CD4-positive, alpha-beta T cell treated with Interleukin-17A for 1 hour (primary cell): ENCODE data around the gene ULK4.
"Not testable (repeated sequence)": the region's sequence is repeated elsewhere in the genome, so short reads cannot be mapped to it uniquely, and the experiment has no call there.

Source experiments
- DNase-seq: peaks from one replicate; pipeline ENCODE4 v3.0.0-alpha.2; 2020

ULK4 gene

DNA sequence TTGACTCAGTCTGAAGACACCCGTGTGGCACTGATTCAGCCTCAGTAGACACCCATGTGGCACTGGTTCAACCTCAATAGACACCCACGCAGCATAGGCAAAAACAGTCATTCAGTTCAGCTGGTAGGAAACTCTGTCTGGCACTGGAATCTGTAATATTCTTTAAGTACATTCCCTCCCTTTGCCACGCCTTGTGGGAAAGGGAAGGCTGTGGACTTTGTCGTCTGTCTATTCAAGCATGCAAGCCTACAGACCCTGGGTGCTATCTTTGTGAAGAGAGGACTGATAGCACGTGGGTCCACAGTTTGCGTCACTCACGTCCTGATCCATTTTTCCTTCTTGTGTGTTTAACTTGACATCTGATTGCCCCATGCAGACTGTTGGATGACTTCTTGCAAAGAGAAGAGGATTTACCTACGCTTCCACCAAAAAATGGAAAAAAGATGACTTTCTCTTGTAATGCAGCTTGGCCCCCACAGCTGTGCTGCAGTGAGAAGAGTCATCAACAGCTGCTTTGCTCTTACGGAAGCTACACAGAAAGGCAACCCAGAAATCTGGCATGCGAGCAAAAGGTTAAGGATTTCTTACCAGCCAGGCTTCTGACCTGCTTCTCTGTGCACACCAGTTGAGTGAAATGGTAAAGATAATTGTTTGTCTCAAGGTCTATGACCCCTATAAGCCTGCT lies 278.1 kb downstream of the ULK4 start:
- DNase-seq: no peak

DNA sequence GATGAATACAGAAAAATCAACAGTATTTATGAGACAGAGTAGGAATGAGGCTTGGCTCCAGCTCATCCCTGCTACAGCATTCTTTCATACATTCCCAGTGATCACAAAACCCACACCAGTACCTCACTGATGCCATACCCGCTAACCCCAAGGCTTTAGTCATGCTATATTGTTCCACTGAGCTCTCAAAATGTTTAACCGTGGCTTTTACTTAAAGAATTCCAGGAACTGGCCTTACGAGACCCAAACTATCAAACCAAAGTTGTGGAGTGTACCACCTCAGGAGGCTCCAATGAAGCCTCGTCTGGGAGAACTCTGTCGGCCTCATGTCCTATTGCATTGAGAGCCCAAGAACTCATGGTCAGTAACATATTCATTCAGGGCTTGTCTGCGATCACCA lies 278.9 kb downstream of the ULK4 start:
- no peak for DNase-seq

DNA sequence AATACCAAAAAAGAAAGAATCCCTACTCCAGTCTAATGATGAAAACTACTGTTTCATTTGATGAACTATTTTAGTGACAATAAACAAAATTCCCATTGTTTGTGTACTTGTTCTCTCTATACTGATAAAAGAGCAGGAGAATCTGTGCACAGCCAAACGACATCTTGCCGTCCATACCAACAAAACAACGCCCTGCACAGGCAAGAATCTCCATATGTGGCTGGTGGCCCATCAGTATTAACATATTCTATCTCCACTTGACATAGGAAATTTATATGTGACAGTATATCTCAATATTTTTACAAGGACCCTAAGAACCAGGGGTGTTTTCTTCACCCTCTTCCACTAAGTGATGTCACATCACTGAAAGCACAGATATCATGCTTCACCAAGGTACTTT lies 279.5 kb downstream of the ULK4 start:
- DNase-seq: no peak

DNA sequence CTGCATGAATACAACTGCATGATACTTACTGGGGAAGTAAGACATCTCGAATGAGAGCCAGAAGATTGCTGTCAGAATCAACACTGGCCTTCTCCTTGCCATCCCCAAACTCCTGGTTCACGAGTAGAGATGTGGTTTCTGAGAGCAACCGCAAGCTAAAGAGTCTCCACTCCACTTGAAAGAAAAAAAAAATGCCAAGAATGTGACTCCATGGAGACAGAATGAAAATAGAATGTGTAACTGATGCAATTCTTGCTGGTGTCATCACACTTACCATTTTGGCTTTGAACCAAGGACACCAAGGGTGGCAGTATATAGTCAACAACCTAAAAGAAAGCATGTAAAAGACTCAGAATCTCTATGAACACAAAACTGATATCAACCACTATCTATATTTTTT lies 280.4 kb downstream of the ULK4 start:
- no peak for DNase-seq

DNA sequence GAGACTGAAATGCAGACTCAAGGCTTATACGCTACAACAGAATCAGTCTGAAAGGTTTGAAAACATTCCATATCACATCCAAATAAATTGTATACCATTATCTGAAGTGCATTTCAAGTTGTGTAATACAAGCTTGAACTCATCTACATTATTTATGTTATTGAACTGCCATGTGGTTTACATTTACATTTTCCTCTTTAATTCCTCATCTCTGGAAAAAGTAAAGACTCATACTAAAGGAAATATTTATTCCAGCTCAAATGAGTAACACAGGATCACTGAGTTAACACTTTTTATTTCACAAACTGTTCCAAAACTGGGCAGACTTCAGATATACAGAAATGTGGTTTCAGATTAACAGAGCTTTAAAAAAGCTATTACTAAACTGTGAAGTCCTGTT lies 282.5 kb downstream of the ULK4 start:
- DNase-seq: no peak

DNA sequence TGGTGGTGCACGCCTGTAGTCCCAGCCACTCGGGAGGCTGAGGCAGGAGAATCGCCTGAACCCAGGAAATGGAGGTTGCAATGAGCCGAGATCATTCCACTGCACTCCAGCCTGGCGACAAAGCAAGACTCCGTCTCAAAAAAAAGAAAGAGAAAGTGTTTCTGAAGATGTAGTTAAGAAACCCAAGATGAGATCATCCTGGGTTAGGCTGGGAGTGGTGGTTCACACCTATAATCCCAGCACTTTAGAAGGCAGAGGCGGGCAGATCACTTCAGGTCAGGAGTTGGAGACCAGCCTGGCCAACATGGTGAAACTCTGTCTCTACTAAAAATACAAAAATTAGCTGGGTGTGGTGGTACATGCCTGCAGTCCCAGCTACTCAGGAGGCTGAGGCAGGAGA lies 286.8 kb downstream of the ULK4 start:
- DNase-seq: not testable (repeated sequence)

DNA sequence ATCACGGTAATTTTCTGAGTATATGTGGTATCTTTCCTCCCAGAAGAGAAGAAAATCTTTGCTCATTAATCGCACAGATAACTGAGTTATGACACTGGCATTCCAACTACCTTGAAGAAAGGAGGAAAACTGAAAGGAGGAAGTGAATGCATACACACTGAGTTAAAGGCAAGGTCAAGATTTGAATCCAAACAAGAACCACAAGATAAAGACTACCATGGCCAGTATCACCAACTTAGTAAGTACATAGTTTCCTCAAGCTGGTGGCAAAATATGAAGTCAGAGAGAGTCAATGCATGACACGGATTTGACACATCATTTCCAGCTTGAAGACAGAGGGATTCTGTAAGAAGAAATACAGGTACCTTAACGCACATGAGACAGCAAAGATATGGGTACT lies 287.5 kb downstream of the ULK4 start:
- no peak for DNase-seq

DNA sequence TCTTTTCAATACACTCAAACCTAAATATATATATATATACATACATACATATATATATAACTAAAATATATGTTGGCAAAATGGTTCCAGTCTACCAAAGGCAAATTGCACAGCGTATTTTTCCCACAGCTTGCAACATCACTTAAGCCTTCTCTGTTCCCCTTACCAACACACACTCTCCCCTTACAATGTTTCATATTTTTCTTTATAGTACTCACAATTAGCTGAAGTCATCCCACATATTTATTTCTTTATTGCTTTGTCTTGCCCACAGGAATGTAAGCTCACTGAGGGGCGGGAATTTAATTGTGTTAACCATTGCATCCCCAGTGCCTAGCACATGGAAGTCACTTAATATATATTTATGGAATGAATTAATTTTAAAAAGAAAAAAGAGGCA lies 288.3 kb downstream of the ULK4 start:
- DNase-seq: no peak

DNA sequence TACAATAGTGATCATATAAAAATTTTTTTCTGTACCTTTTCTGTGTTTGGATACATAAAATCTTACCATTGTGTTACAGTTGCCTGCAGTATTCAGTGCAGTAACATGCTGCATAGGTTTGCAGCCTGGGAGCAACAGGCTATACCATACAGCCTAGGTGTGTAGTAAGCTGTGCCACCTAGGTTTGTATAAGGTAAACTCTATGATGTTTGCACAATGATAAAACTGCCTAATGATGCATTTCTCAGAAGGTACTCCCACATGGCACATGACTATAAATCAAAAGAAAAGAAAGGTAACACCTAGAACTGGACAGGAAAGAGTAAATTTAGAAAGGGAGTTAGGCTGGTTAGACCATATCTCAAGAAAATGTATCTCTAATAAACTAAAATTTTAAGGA lies 293.5 kb downstream of the ULK4 start:
- DNase-seq: no peak

DNA sequence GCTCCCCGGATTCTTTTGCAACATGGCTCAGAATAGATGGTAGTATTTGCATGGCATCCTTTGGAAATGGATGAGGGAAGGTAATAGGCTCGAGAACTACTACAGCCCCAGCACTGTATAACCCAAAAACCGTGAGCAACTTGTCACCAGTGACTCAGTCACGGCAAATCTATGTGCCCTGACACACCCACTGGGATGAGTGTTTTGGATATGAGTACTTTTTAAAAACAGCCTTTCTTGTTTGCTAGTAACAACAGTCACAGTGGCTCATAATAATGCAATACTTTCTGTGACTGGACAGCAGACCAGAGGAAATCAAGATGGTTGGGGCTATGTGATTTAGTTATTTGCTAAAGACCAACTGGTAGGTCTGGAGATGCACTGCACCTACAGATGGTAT lies 299.6 kb downstream of the ULK4 start:
- no peak for DNase-seq

DNA sequence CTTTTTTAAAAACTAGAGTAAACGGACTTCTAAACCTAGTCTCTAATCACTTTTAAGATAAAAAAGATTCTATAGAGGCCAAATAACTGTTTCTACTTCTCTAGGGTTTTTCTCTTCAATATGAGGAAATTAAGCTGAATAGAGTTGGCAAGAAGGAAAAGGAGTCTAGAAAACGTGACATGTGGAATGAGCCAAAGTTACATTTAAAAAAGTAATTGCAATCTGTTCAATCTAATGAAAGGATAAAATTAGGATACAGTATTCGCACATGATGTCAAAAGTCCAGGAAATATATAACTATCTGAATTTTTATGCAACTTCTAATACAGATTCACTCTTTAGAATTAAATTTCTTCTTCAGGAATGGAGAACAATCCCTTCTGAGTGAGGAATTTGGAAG lies 300.1 kb downstream of the ULK4 start:
- no peak for DNase-seq

DNA sequence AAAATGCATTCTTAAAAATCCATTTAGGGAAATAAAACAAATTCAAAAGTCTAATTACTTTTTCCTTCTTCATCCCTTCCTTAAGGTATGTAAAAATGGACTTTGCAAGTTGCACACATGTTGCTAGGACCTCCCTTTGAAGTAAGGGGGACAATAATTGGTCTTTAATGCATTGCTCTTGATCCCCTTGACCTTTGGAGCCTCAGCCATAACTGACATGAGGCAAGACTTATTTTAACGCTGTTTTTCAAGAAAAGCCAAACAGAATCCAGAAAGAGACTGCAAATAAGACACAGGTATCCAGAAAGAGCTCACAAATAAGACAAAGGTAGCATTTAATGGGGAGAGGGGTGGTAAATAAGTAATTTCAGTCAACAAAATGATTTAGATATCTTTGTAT lies 301.4 kb downstream of the ULK4 start:
- no peak for DNase-seq

DNA sequence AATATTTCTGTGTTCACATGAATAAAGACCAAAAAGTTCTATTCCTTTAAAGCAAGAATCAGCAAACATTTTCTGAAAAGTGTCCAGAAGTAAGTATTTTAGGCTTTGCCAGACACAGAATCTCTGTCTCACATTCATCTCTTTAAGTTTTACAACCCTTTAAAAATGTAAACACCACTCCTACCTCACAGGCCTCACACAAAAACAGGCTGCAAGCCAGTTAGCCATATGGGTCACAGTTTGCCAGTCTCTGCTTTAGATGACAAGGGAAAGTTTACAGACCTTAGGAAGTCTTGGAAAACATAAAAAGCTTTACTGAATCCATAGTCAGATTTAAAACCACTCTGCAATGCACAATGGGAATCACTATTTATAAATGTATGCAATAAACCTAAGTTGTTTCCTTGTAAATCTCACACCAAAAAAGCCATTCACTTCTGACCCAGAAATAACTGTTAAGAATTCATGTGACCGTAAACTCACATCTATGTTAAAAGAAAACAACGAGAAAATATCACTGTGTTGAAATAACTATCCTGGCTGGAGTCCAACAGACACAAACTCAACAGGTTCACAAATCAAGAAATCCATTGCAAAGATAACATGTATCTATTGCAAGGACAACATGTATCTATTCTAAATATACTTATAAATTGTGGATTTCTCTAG lies 308.2 kb downstream of the ULK4 start:
- DNase-seq: no peak

DNA sequence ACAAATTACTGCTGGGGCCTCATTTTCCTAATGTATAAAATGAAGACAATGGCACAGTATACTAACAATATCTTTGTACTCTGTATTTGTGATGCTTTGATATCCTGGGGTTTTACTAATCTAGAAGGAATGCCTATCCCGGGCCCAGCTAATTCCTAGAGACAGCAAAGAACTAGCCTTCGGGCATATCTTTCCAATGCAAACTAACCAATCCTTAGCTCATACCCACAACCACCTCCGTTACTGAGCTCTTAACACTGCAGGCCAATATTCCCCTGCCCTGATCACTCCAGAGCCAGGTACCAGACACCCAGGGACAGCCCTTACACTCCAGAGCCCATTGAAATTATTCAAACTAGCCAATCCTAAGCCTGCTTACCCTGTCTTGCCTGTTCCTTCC lies 309.0 kb downstream of the ULK4 start:
- no peak for DNase-seq

DNA sequence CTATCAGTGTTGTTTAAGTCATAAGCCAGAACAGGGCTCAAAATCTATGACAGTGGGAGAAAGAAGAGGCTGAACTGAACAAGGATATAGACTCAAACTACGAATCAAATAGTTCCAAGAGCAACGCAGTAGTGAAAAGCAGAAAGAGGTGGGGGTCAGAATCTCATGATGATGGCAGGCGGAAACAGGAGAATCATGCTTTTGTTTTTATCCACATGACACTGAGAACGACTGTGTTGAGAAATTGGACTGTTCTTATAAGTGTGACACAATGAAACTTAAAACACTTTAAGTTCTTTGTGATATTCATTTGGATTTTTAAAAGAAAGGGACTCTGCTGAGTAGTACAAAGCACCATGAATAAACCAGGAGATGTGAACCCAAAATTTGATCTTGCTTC lies 309.4 kb downstream of the ULK4 start:
- no peak for DNase-seq

DNA sequence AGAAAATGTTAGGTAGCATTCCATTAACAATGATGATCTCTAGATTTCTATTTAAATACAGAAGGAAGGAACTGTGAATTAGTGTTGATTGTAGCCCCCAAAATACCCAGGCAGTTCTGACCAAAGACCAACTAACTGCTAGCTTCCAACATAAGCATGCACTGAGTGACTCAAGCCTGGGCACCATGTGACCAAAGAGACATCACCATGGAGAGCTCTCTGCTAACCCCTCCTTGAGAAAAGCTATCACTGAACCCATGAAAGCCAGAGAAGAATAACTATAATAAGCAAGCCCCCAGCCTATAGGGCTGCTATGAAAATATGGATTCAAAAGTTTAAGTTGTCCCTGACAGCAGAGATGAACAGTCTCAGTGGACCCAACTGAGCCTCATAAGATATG lies 310.2 kb downstream of the ULK4 start:
- no peak for DNase-seq

DNA sequence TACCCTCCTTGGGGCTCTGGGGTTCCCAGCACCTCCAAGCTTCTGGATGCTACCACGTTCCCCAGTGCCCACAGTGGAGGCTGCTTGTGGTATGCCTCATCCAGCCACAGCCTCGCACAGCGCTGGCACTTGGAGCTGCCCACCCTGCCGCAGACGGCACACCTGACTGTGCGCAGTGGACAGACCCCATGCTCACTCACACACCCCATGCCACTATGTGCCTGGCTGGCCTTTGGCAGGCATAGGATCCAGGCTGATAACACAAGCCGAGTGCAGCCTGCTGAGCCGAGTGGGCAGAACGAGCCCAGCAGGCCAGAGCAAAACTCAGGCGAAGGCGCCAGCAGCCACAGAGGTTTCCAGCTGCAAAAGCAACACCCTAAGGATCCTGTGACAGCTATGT lies 311.5 kb downstream of the ULK4 start:
- no peak for DNase-seq

DNA sequence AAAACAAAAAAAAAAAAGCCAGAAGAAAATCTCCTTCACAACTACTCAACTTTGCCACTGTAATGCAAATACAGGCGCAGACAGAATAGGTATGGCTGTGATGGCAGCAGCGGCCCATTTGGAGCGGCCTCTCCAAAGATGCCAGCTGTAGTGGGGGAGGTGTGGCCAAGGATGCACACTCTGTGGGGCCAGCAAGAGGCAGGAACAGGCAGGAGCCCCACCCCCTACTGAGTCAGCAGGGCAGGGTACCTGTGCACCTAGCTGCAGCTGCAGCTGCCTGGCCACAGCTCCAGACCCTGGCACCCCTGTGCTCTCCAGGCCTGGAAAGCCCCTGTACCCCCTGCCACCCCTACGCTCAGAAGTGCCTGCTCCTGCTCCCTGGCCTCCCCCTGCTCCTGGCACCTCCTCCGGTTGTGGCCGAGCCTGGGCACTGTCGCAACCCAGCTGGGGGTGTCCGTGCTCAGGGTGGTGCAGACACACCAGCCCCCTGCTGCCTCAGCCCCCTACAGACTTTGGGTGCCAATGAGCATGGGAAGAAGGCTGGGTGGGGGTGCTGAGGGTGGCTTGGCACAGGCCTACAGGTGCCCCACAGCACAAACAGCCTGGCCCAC lies 312.7 kb downstream of the ULK4 start:
- DNase-seq: no peak

DNA sequence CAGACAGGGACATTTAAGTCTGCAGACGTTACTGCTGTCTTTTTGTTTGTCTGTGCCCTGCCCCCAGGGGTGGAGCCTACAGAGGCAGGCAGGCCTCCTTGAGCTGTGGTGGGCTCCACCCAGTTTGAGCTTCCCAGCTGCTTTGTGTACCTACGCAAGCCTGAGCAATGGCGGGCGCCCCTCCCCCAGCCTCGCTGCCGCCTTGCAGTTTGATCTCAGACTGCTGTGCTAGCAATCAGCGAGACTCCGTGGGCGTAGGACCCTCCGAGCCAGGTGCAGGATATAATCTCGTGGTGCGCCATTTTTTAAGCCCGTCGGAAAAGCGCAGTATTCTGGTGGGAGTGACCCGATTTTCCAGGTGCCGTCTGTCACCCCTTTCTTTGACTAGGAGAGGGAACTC lies 314.2 kb downstream of the ULK4 start:
- DNase-seq: not testable (repeated sequence)

DNA sequence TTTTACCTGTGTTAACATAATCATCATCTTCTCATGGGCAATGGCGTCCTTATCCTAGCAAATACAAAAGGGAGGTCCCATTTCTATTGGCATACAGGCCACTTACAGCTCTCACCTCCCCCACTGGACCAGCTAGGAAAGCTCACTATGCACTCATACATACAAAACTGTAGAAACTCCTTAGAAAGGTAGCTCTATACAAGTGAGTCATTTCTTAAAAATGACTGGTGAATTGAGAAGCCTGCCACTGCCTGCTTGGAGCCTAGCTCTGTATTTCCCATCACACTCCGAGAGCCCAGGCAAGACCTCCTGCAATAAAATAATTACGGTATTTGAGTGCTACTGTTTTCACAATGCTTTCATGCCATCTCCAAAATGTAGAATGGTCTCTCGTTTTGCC lies 321.8 kb downstream of the ULK4 start:
- no peak for DNase-seq

DNA sequence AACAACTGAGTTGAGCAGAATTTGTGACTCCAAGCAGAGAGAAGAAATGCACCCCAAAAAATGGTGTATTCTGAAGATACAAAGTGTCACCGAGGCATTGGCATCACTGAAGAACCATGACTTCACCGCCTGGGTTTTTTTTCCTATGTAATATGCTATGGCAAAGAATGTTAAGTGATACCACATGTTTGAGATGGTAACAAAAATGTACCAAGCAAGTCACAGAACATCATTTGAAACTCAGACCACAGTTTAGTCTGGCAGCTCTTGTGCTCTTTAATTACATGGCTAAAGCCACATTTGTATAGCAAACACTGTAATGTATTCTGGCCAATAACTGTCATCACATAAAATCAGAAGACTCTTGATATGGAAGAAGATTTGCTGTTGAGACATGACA lies 323.5 kb downstream of the ULK4 start:
- no peak for DNase-seq

DNA sequence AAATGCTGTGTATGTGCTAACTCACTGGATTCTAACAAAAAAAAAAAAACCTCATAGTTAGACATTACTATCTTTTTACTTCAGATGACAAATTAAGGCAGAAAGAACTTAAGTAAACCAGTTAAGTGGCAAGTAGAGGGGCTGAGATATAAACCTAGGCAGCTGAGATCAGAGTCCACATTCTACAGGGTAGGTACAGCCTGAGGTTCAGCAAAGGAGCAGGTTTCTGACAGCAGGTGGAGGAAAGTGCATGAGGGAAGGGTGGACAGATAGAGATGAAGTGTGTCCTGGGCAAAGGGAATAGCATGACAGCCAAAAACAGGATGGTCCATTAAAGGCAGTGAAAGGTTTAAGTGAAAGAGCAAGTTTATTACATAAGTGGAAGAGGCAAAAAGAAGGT lies 329.2 kb downstream of the ULK4 start:
- DNase-seq: no peak

DNA sequence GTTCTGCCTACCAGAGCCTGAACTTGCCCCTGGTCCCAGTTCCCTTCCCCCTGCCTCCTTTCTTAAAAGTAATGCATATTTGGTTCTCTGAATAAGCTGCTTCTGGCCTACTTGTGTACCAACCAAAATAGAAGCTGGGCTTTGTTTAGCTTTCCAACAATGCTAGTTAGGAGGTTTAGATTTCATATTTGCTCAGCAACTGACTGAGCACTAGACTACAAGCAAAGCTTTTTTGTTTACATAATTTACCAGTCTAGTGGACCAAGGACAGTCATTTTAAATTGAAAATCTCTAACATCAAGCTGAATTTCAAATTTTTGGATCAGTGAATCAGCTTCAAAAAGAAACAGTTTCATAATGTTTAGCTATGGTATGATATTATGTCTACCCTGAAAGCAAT lies 331.2 kb downstream of the ULK4 start:
- DNase-seq: no peak

DNA sequence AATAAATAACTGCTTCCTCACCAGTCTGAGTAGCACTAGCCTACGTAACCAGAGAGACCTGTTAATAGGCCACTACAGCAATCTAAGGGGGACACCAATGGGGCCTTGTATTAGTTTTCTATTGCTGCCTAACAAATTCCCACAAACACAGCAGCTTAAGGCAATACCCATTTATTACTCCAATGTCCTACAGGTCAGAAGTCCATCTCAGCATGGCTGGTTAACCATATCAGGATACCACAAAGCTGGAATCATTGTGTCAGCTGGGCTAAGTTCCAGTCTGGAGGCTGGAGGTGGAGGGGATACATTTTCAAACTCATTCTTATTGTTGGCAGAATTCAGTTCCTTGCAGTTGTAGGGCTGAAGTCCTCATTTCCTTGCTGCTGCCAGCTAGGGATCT lies 331.9 kb downstream of the ULK4 start:
- DNase-seq: no peak

DNA sequence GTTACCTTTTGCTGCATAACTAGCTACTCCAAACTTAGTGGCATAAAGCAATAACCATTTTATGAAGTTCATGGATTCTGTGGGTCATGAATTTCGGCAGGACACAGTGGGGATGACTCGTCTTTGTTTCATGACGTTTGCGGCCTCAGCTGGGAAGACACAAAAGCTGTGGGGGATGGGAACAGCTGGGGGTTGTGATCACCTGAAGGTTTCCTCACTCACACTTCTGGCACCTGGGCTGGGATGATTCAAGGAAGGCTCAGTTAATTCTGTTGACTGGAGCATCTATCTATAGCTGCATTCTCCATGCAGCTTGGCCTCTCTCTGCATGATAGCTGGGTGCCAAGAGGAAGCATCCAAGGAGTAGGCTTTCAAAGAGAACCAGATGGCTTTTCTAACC lies 332.8 kb downstream of the ULK4 start:
- DNase-seq: no peak
